Measurements from ENCODE around the gene RANBP10.

DNA sequence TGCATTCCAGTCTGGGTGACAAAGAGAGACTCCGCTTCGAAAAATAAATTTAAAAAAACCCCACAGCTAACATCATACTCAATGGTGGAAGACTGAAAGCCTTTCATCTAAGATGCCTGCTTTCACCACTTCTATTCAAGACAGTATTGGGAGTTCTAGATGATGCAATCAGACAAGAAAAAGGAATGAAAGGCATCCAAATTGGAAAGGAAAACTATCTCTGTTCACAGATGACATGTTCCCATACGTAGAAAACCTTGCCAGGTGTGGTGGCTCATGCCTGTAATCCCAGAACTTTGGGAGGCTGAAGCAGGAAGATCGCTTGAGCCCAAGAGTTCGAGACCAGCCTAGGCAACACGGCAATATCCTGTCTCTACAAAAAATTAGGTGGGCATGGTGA lies 31.1 kb downstream of the RANBP10 start:
- TF ChIP-seq GATA2 (IDR thresholded peaks at IDR 0.05; ENCODE audit: low read depth, low read length) (no peak), GATA3 (IDR thresholded peaks at IDR 0.05; ENCODE audit: low read depth, low read length) (no peak)

Data from SH-SY5Y (cell line).